ENCODE data around the gene MLST8. TPM values are rescaled to one million over a fixed set of nuclear protein-coding genes. Genes with fewer than 3 reads are reported as not detected.

MLST8 gene
- total RNA-seq, 4 donors from 2014 or later: 9.3 to 32.8 (median 21.5) TPM

- DNase-seq: no peak
Observed at GRCh38 chr16:2243031-2243528, 37.8 kb downstream of the MLST8 start.

GRCh38 chr16:2243781-2244180, 38.5 kb downstream of the MLST8 start:
- no peaks in the 10 kb centered on the region for H3K4me1 ChIP-seq
- no peak for DNase-seq

More at GRCh38 chr16:2243031-2243528, 37.8 kb downstream of the MLST8 start:
- Histone ChIP-seq H3K27ac (no peak overlapping the region), H3K4me3 (no peak overlapping the region), H3K27me3 (no peaks in the 10 kb centered on the region), H3K9me3 (no peaks in the 10 kb centered on the region), H3K4me1 (no peaks in the 10 kb centered on the region), H3K36me3 (no peaks in the 10 kb centered on the region)
- intact Hi-C loops (cut with DNase I; ENCODE audit: low total_unique reads): no loop called here
- TF ChIP-seq POLR2A (IDR thresholded peaks at IDR 0.05) (no peak), CTCF (IDR thresholded peaks at IDR 0.05) (no peak)

DNA sequence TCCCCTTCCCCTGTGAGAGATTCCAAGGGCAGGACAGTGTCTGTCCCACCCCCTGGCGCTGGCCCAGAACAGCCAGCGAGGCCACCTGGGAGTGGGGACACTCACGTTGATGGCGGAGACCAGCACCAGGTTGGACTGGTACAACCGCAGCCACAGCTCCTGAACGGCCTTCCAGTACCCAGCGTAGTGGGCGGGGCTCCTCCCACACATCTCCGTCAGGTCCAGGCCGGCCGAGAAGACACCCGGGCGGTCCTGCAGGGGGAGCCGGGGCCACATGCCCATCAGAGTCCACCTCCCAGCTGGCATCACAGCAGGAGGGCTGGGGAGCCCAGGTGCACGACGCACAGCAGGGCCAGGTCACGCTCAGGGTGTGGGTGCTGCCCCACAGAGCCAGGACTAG, 39.0 kb downstream of the MLST8 start:
- TF ChIP-seq CTCF (IDR thresholded peaks at IDR 0.05): no peak
- TF ChIP-seq POLR2A (IDR thresholded peaks at IDR 0.05): no peak
- Histone ChIP-seq H3K27me3 (no peaks in the 10 kb centered on the region), H3K36me3 (no peaks in the 10 kb centered on the region), H3K4me3 (no peak overlapping the region), H3K4me1 (no peaks in the 10 kb centered on the region), H3K9me3 (no peaks in the 10 kb centered on the region), H3K27ac (no peak overlapping the region)
- intact Hi-C loops (cut with DNase I; ENCODE audit: low total_unique reads): no loop called here
- DNase-seq: no peak

More at GRCh38 chr16:2243781-2244180, 38.5 kb downstream of the MLST8 start:
- Histone ChIP-seq H3K27ac (no peak overlapping the region), H3K27me3 (no peaks in the 10 kb centered on the region), H3K9me3 (no peaks in the 10 kb centered on the region), H3K36me3 (no peaks in the 10 kb centered on the region), H3K4me3 (no peak overlapping the region)
- intact Hi-C loops (cut with DNase I; ENCODE audit: low total_unique reads): no loop called here
- no peak for TF ChIP-seq CTCF (IDR thresholded peaks at IDR 0.05)
- TF ChIP-seq POLR2A (IDR thresholded peaks at IDR 0.05): no peak

DNA sequence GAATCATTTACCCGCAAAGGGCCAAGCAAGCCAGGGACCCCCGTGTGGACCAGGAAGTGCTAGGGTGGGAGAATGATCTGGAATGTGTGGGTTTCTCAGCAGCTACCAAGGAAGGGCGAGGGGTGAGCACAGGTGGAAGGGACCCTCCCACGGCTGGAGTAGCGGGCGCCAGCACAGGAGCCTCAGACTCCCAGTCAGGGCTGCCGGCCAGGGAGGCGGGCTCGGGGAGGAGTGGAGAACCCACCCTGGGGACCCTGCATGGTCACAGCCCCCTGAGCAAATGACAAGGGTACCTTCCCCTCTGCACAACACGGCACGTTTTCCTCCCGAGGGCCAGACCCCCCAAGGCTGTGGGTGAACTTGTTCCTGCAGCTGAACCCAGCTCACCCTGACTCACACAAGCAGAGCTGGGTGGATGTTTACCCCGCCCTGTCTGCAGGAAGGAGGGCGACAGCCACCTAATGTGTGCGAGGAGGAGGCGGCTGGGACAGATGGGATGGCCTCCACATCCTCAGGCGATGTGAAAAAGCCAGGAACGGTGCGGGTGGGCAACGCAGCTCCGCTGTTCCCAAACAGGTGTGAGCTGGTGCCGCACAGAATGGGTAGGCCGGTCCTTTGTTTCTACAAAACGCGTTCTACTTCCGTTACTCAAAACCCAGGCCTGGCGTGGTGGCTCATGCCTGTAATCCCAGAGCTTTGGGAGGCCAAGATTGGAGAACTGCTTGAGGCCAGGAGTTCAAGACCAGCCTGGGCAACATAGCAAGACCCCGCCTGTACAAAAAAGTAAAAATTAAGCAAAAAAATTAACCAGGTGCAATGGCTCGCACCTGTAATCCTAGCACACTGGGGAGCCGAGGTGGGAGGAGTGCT, 39.9 kb downstream of the MLST8 start:
- Histone ChIP-seq H3K9me3 (no peaks in the 10 kb centered on the region), H3K27ac (no peak overlapping the region), H3K4me3 (no peak overlapping the region), H3K4me1 (no peaks in the 10 kb centered on the region), H3K36me3 (no peaks in the 10 kb centered on the region), H3K27me3 (no peaks in the 10 kb centered on the region)
- no peak for DNase-seq
- TF ChIP-seq CTCF (IDR thresholded peaks at IDR 0.05) (no peak), POLR2A (IDR thresholded peaks at IDR 0.05) (no peak)
- intact Hi-C loops (cut with DNase I; ENCODE audit: low total_unique reads): no loop called here

DNA sequence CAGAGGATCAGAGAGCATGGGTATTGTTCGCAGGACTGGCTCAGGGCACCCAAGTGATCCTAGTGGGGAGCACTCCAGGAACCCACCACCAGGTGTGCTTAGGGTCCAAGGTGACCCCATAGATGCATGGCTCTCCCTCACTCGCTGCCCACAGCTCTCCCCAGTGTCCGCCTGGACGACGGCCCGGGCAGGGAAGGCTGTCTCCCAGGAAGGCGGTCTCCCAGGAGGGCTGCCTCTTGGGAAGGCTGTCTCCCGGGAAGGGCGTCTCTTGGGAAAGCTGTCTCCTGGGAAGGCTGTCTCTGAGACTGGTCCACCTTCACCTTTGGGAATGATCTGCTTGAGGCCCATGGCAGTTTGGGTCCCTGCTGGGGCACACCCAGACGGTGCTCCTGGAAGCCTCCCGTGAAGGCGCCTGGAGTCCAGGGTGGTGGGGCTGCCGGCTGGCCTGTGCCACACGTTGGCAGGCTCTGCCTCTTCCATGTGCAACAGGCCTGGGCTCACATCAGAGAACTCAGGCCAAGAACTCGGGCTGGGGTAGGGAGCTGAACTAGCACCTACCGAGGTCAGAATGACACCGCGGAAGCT, 41.1 kb downstream of the MLST8 start:
- H3K27ac ChIP-seq: no peak overlapping the region
- DNase-seq: no peak
- no peak overlapping the region for H3K4me3 ChIP-seq
- no peaks in the 10 kb centered on the region for H3K4me1 ChIP-seq
- no peaks in the 10 kb centered on the region for H3K9me3 ChIP-seq
- no peaks in the 10 kb centered on the region for H3K36me3 ChIP-seq
- intact Hi-C loops (cut with DNase I; ENCODE audit: low total_unique reads): no loop called here
- no peak for TF ChIP-seq CTCF (IDR thresholded peaks at IDR 0.05)
- TF ChIP-seq POLR2A (IDR thresholded peaks at IDR 0.05): no peak
- H3K27me3 ChIP-seq: no peaks in the 10 kb centered on the region

All from uterus (tissue), 4 donors.